CD8-positive, alpha-beta memory T cell (primary cell): ENCODE data around the gene SLC22A16. TPM values are rescaled to one million over a fixed set of nuclear protein-coding genes. Genes with fewer than 3 reads are reported as not detected.
"Not testable (repeated sequence)": the region's sequence is repeated elsewhere in the genome, so short reads cannot be mapped to it uniquely, and the experiment has no call there.

ENCODE experiments used
- CTCF ChIA-PET: fragments of 350-600 bp; sonication (Branson Sonifier 250); formaldehyde crosslinking; loops from one replicate; lab custom pipeline; 2021; ENCODE audit warnings: antibody characterized with exemption; lab: Charles Lee
- POLR2A ChIA-PET: fragments of 350-600 bp; sonication (Branson Sonifier 250); formaldehyde crosslinking; loops from one replicate; lab custom pipeline; 2021; ENCODE audit warnings: antibody characterized with exemption; lab: Charles Lee
- DNase-seq, 5 donors: peaks; one replicate each; pipeline versions ENCODE4 v3.0.0 to v3.0.0-alpha.2; 2020 to 2022; ENCODE audit warnings: mixed read lengths in 1 of 5
- H3K27ac ChIP-seq: one replicate; pipeline ENCODE4 v1.7.0; 2013; ENCODE audit warnings: low read depth, mild to moderate bottlenecking, low read length, moderate library complexity
- H3K27me3 ChIP-seq: 2 replicates; pipeline ENCODE4 v1.7.0; 2013; ENCODE audit warnings: low read length, mild to moderate bottlenecking; ENCODE audit not compliant: insufficient read depth, poor library complexity, severe bottlenecking
- H3K36me3 ChIP-seq: 2 replicates; pipeline ENCODE4 v1.7.0; 2013; ENCODE audit warnings: mild to moderate bottlenecking, low read length, moderate library complexity; ENCODE audit not compliant: insufficient read depth
- H3K4me1 ChIP-seq: 2 replicates; pipeline ENCODE4 v1.7.0; 2013; ENCODE audit warnings: mild to moderate bottlenecking, low read length, moderate library complexity; ENCODE audit not compliant: insufficient read depth
- H3K4me3 ChIP-seq: 2 replicates; pipeline ENCODE4 v1.7.0; 2013; ENCODE audit warnings: mild to moderate bottlenecking, low read length
- H3K9me3 ChIP-seq: 2 replicates; pipeline ENCODE4 v1.7.0; 2013; ENCODE audit warnings: mild to moderate bottlenecking, low read length
- H3K27ac Mint-ChIP-seq, 8 donors: one replicate each; pipeline ENCODE4 v1.8.0; 2020 to 2021; ENCODE audit warnings: mixed read lengths in 8 of 8, mild to moderate bottlenecking in 6 of 8, inconsistent platforms in 3 of 8, moderate library complexity in 3 of 8
- H3K27me3 Mint-ChIP-seq, 2 donors: one replicate each; pipeline ENCODE4 v1.8.0; 2020 to 2021; ENCODE audit warnings: mixed read lengths in 2 of 2, mild to moderate bottlenecking in 1 of 2, moderate library complexity in 1 of 2
- H3K36me3 Mint-ChIP-seq, 3 donors: one replicate each; pipeline ENCODE4 v1.8.0; 2020 to 2021; ENCODE audit warnings: mixed read lengths in 3 of 3, inconsistent platforms in 1 of 3, mild to moderate bottlenecking in 1 of 3
- H3K4me1 Mint-ChIP-seq, 3 donors: one replicate each; pipeline ENCODE4 v1.8.0; 2020 to 2021; ENCODE audit warnings: mixed read lengths in 3 of 3, inconsistent platforms in 1 of 3, mild to moderate bottlenecking in 1 of 3
- H3K4me3 Mint-ChIP-seq, 7 donors: one replicate each; pipeline ENCODE4 v1.8.0; 2020 to 2021; ENCODE audit warnings: mixed read lengths in 7 of 7, mild to moderate bottlenecking in 6 of 7, moderate library complexity in 4 of 7, inconsistent platforms in 2 of 7
- H3K9me3 Mint-ChIP-seq, 5 donors: one replicate each; pipeline ENCODE4 v1.8.0; 2020 to 2022; ENCODE audit warnings: mixed read lengths in 5 of 5, mild to moderate bottlenecking in 3 of 5, moderate library complexity in 2 of 5, inconsistent platforms in 1 of 5
- polyA plus RNA-seq: library from polyadenylated mRNA; unstranded; fragments of 300-500 nt; fragmentation: Illumina TruSeq; gene quantifications from one replicate; pipeline ENCODE4 v1.2.3, GENCODE V29; 2021
- total RNA-seq, 2 experiments: library from RNA; stranded (reverse); gene quantifications; one replicate each; pipeline ENCODE4 v1.2.3, GENCODE V29; 2021

The SLC22A16 gene
- total and polyA plus RNA-seq, 3 experiments from 2014 or later: not detected

DNA sequence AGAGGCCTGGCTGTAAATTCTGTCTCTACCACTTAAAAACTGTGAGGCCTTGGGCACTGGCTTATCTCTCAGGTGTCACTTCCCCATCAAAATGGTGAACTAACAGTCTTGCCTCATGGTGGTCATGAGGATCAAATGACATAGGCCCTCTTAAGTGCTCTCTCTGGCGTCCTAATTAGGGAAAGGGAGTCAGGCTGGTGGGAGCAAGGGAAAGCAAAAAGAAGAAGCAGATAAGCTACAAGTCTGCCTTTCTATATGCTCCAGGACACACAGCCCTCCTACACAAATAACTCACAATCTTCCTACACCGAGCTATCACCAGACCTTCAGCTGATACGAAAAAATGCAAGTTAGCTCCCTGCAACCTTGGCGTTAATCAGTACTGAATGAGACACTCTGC, 19.5 kb upstream of the SLC22A16 start:
- no peaks in the 10 kb centered on the region for H3K9me3 ChIP-seq
- Mint-ChIP-seq H3K36me3 (peaks cover 0 to 6% (median 0%) of the 10 kb centered on the region in 3 donors), H3K9me3 (no peaks in the 10 kb centered on the region), H3K27ac (no peak overlapping the region), H3K4me1 (no peaks in the 10 kb centered on the region), H3K4me3 (no peak overlapping the region), H3K27me3 (peaks cover 21 to 23% of the 10 kb centered on the region in 2 donors)
- ChIA-PET POLR2A (no interaction called here), CTCF (no interaction called here)
- no peak for DNase-seq
- H3K4me1 ChIP-seq: no peaks in the 10 kb centered on the region
- no peak overlapping the region for H3K27ac ChIP-seq
- peaks cover 4% of the 10 kb centered on the region for H3K27me3 ChIP-seq
- no peaks in the 10 kb centered on the region for H3K36me3 ChIP-seq
- no peak overlapping the region for H3K4me3 ChIP-seq

GRCh38 chr6:110493253-110493800, 16.9 kb upstream of the SLC22A16 start:
- Histone ChIP-seq H3K9me3 (no peaks in the 10 kb centered on the region), H3K36me3 (no peaks in the 10 kb centered on the region), H3K27me3 (peaks cover 4% of the 10 kb centered on the region), H3K4me1 (no peaks in the 10 kb centered on the region), H3K4me3 (no peak overlapping the region), H3K27ac (no peak overlapping the region)
- peaks cover 17 to 40% of the 10 kb centered on the region in 2 donors for H3K27me3 Mint-ChIP-seq
- no peak for DNase-seq
- H3K9me3 Mint-ChIP-seq: no peaks in the 10 kb centered on the region
- ChIA-PET CTCF (no interaction called here), POLR2A (no interaction called here)
- H3K27ac Mint-ChIP-seq: no peak overlapping the region
- no peaks in the 10 kb centered on the region for H3K4me1 Mint-ChIP-seq
- no peak overlapping the region for H3K4me3 Mint-ChIP-seq
- H3K36me3 Mint-ChIP-seq: peaks cover 0 to 6% (median 0%) of the 10 kb centered on the region in 3 donors

- no peak overlapping the region for H3K4me3 ChIP-seq
- H3K4me1 ChIP-seq: no peaks in the 10 kb centered on the region
- no peak for DNase-seq
- Mint-ChIP-seq H3K4me1 (no peaks in the 10 kb centered on the region), H3K27ac (no peak overlapping the region), H3K4me3 (no peak overlapping the region), H3K36me3 (peaks cover 0 to 3% (median 0%) of the 10 kb centered on the region in 3 donors), H3K27me3 (peaks cover 11 to 45% of the 10 kb centered on the region in 2 donors), H3K9me3 (no peaks in the 10 kb centered on the region)
- no peaks in the 10 kb centered on the region for H3K36me3 ChIP-seq
- ChIA-PET CTCF (interaction anchor here (0.6 kb wide), 1 partner anchor 13 kb away, joined by 3 read pairs; no protein-coding TSS in a partner anchor), POLR2A (no interaction called here)
- no peak overlapping the region for H3K27ac ChIP-seq
- no peaks in the 10 kb centered on the region for H3K9me3 ChIP-seq
- H3K27me3 ChIP-seq: peaks cover 4% of the 10 kb centered on the region
Observed at GRCh38 chr6:110492584-110492983, 16.2 kb upstream of the SLC22A16 start.

GRCh38 chr6:110491644-110492317, 15.4 kb upstream of the SLC22A16 start:
- H3K27me3 ChIP-seq: peaks cover 4% of the 10 kb centered on the region
- no peaks in the 10 kb centered on the region for H3K36me3 ChIP-seq
- Mint-ChIP-seq H3K36me3 (no peaks in the 10 kb centered on the region), H3K4me3 (no peak overlapping the region), H3K9me3 (no peaks in the 10 kb centered on the region), H3K27me3 (peaks cover 10 to 48% of the 10 kb centered on the region in 2 donors), H3K27ac (no peak overlapping the region), H3K4me1 (no peaks in the 10 kb centered on the region)
- DNase-seq: no peak
- no peaks in the 10 kb centered on the region for H3K4me1 ChIP-seq
- no peak overlapping the region for H3K4me3 ChIP-seq
- ChIA-PET POLR2A (no interaction called here), CTCF (no interaction called here)
- no peak overlapping the region for H3K27ac ChIP-seq
- no peaks in the 10 kb centered on the region for H3K9me3 ChIP-seq

- CTCF ChIA-PET: no interaction called here
Observed at GRCh38 chr6:110491299-110491643, 14.9 kb upstream of the SLC22A16 start.

DNA sequence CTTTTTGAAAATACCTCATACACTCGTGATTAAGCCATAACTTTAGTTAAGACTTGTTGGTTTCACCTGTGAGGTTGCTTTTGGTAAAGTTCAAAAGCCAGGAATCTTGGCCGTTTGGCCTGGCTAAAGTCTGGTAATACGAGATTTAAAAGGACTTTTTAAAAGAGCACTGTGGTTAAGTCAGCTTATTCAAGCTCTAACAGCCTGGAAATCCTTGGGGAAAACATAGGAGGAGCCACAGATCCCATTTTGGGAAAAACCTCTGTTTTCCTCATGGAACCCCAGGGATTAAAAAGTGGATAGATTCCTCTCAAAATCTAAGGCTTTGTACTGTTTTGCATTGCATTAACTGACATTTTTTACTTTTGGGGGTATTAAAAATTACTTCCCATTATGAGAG, 13.7 kb upstream of the SLC22A16 start:
- Mint-ChIP-seq H3K36me3 (no peaks in the 10 kb centered on the region), H3K4me1 (no peaks in the 10 kb centered on the region), H3K27me3 (peaks cover 15 to 60% of the 10 kb centered on the region in 2 donors), H3K4me3 (no peak overlapping the region), H3K9me3 (peaks cover 0 to 3% (median 0%) of the 10 kb centered on the region in 5 donors), H3K27ac (no peak overlapping the region)
- POLR2A ChIA-PET: no interaction called here
- Histone ChIP-seq H3K27ac (no peak overlapping the region), H3K27me3 (peaks cover 4% of the 10 kb centered on the region), H3K9me3 (no peaks in the 10 kb centered on the region), H3K4me3 (no peak overlapping the region), H3K36me3 (no peaks in the 10 kb centered on the region), H3K4me1 (no peaks in the 10 kb centered on the region)
- DNase-seq: no peak
- CTCF ChIA-PET: no interaction called here

More at GRCh38 chr6:110491299-110491643, 14.9 kb upstream of the SLC22A16 start:
- no peak for DNase-seq
- no peak overlapping the region for H3K4me3 Mint-ChIP-seq
- H3K4me1 Mint-ChIP-seq: no peaks in the 10 kb centered on the region
- Histone ChIP-seq H3K4me3 (no peak overlapping the region), H3K4me1 (no peaks in the 10 kb centered on the region), H3K27me3 (peaks cover 4% of the 10 kb centered on the region), H3K36me3 (no peaks in the 10 kb centered on the region), H3K27ac (no peak overlapping the region), H3K9me3 (no peaks in the 10 kb centered on the region)
- POLR2A ChIA-PET: no interaction called here
- no peak overlapping the region for H3K27ac Mint-ChIP-seq
- peaks cover 11 to 52% of the 10 kb centered on the region in 2 donors for H3K27me3 Mint-ChIP-seq
- H3K36me3 Mint-ChIP-seq: no peaks in the 10 kb centered on the region
- H3K9me3 Mint-ChIP-seq: no peaks in the 10 kb centered on the region

- H3K9me3 Mint-ChIP-seq: peaks cover 0 to 3% (median 0%) of the 10 kb centered on the region in 5 donors
- POLR2A ChIA-PET: no interaction called here
- CTCF ChIA-PET: no interaction called here
Observed at GRCh38 chr6:110488606-110489190, 12.3 kb upstream of the SLC22A16 start.

GRCh38 chr6:110487968-110488381, 11.6 kb upstream of the SLC22A16 start:
- H3K9me3 Mint-ChIP-seq, H3K4me3 Mint-ChIP-seq, H3K27ac Mint-ChIP-seq, H3K9me3 ChIP-seq, H3K4me3 ChIP-seq, H3K36me3 ChIP-seq, H3K4me1 Mint-ChIP-seq, POLR2A ChIA-PET, H3K27me3 ChIP-seq, H3K27ac ChIP-seq, H3K36me3 Mint-ChIP-seq, H3K4me1 ChIP-seq, CTCF ChIA-PET, DNase-seq: not testable (repeated sequence)
- peaks cover 13 to 53% of the 10 kb centered on the region in 2 donors for H3K27me3 Mint-ChIP-seq

More at GRCh38 chr6:110488606-110489190, 12.3 kb upstream of the SLC22A16 start:
- Mint-ChIP-seq H3K27me3 (peaks cover 15 to 57% of the 10 kb centered on the region in 2 donors), H3K4me3 (no peak overlapping the region), H3K27ac (no peak overlapping the region), H3K36me3 (no peaks in the 10 kb centered on the region), H3K4me1 (no peaks in the 10 kb centered on the region)
- no peak overlapping the region for H3K4me3 ChIP-seq
- H3K36me3 ChIP-seq: no peaks in the 10 kb centered on the region
- H3K27me3 ChIP-seq: peaks cover 4% of the 10 kb centered on the region
- no peaks in the 10 kb centered on the region for H3K9me3 ChIP-seq
- no peak overlapping the region for H3K27ac ChIP-seq
- no peak for DNase-seq
- H3K4me1 ChIP-seq: no peaks in the 10 kb centered on the region
